Limb (tissue), 2 donors: ENCODE results near the gene SPRR2B.
"Not testable (repeated sequence)": the region's sequence is repeated elsewhere in the genome, so short reads cannot be mapped to it uniquely, and the experiment has no call there.

Source experiments
- DNase-seq, 2 donors: peaks; one replicate each; pipeline ENCODE4 v3.0.0-alpha.2; 2016; ENCODE audit errors: extremely low spot score in 2 of 2

Gene SPRR2B

DNA sequence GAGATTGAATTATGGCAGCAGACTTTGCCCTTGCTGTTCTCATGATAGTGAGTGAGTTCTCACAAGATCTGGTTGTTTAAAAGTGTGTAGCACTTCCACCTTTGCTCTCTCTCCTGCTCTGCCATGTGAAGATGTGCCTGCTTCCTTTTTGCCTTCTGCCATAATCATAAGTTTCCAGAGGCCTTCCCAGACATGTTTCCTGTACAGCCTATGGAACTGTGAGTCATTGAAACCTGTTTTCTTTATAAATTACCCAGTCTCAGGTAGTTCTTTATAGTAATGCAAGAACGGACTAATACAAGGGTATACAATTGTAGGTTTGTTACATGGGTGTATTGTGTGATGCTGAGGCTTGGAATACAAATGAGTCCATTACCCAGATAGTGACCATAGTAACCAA is 36.2 kb downstream of the SPRR2B start:
- no peak for DNase-seq

DNA sequence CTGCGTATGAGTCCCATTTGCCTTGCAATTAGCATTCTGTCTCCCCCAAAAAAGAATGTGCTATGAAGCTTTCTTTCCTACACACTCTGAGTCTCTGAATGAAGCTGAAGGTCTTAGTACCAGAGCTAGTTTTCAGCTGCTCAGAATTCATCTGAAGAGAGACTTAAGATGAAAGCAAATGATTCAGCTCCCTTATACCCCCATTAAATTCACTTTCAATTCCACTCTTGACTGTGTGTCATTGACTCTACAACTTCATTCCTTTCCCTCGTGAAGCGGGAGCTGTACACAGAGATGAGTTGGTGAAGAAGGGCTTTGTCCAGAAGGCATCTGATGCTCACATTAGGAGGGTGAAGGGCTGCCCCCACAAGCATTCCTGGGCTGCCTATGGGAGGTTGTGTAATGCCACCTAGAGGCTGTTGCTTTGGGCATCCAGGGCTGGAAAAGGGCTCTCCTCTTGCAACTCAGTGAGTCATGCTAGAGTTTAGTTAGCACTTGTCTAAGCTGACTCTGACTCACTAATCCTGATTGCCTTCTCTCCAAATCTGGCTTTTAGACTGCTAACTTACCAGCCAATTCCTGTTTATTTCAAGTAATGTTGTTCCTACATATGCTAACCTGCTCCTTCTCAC is 38.6 kb downstream of the SPRR2B start:
- no peak for DNase-seq

DNA sequence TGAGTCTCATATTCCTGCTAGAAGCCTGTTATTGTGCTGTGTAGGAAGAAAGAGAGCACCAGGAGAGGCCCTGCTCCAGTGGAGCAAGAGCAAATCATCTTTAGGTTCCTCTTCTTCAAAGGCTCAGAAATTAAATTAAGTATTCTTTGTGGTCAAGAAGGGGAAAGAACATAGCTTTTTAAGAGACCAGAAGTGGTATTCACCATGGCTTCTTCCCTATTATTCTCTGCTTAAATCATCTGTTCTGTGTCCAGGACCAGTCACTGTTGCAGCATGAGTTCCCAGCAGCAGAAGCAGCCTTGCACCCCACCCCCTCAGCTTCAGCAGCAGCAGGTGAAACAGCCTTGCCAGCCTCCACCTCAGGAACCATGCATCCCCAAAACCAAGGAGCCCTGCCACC is 39.3 kb downstream of the SPRR2B start:
- DNase-seq = no peak

DNA sequence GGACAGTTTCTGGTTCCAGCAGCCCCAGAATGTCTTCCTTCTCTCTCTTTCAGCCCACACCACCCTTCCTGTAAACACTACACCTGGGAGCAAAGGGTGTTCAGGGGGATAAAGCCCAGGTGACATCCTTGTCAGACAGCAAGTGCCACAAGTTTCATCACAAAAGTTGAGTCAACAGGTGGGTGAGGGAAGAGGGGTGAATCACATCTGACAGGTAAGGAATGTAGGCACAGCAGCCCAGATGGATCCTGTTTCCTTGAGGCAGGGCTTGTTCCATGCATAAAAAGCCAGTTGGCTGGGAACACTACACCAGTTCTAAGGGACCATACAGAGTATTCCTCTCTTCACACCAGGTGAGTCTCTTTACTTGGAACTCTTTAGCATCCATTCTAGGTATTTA is 40.5 kb downstream of the SPRR2B start, which contains the start of gene SPRR1B:
Gene SPRR1B (plus strand): TSS at position 309 of the 400 bp plus-strand sequence. CDS start 1,143 bp downstream, outside the sequence.
- DNase-seq = no peak

DNA sequence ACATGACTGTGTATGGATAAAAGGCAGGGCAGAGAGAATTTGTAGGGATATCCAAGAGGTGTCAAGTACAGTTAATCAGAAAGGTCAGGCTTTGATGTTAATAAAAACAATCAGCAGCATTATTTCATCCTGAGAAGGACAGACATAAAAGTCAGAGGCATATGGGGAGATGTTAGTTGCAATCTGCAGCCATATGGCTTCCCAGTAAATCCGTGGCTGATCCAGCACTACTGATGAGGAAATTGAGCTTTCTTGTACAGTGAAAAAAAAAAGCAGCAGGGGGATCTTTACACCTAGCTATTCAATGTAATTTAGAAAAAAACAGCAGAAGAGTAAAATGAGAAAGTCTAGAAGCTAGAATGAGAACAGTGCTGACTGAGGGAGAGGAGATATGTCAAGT is 42.6 kb downstream of the SPRR2B start:
- no peak for DNase-seq

DNA sequence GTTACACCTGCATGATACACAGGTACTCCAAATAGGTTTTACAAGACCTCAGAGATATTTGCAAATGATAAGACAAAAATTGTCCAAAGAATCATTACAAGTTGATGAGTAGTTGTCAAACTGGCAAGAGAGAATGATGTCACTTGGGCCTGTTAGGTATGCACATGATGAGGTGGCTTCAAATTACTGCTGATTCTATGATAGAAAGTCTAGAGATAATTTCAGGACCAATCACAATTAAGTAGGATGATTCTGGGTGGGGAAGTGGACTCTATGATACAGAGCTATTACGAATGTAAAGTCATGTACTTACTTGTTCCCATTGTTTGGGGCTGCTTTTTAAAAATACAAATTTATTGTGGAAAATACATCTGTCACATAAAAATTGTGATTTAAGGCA is 45.6 kb downstream of the SPRR2B start:
- DNase-seq = no peak

DNA sequence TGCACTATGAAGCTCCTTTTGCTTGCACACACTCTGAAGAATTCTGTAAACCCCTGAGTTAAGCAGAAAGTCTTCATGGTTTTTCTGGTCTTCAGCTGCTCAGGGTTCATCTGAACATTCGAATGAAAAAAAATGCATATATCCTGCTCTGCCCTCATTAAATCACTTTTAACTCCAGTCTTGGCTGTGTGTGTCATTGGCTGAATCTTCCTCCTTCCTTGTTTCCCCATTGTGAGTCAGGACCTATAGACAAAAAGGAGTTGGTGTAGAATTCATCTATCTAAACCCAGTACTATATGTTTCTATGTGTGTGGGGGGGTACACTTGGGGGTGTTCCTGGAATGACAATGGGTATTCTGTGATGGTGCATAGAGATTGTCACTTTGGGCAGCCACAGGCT is 47.0 kb downstream of the SPRR2B start:
- no peak for DNase-seq

DNA sequence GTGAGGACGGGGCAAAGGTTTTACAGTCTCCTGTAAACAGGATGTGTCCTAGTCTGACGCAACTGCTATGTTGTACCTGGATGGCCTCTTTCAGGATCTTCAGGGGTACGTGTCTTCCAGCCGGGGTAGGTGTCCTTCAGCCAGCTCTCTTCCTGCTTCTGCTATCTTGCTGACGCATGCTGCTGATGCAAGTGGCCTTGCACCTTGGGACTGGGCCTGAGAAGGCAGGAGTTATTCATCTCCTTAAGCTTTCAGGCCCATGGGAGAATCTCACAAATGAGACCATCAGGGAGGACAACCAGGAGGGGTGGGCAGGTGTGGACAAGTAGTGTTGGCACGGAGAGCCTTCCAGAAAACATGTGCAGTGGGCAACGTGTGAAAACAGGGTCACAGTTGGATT is 48.3 kb downstream of the SPRR2B start:
- no peak for DNase-seq

DNA sequence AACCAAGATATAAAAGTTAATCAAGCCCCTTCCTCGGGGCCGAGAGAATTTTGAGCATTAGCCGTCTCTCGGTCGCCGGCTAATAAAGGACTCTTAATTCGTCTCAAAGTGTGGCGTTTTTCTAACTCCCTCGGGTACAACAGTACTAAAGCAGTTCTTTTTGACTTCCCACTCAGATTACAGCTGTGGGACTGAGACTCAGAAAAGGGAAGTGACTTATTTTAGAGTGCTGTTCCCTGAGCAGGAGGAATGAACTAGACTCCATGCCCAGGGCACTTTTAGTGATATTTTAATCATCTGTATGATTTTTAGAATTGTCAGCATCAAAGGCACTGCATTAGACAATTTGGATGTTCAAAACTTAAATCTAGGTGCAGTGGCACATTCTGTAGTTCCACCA is 49.1 kb downstream of the SPRR2B start:
- DNase-seq = not testable (repeated sequence)

DNA sequence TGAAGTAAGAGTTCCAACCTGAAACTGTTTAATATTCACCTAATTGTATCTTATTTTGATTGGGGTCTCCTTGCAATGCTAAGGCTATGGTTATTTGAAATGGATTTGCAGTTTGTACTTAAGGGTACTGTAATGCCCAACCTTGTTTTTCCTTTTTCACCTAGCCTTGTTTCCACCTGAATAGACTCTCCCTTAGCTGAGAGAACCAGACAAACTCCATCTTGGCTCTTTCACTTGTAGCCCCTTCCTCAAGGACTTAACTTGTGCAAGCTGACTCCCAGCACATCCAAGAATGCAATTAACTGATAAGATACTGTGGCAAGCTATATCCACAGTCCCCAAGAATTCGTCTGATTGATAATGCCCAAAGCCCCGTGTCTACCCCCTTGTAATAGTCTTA is 49.6 kb downstream of the SPRR2B start:
- DNase-seq = not testable (repeated sequence)
